Common myeloid progenitor, CD34-positive (primary cell): Measurements from ENCODE around the gene LIG1. TPM values are rescaled to one million over a fixed set of nuclear protein-coding genes. Genes with fewer than 3 reads are reported as not detected.

Experiments
- CTCF ChIA-PET: fragments of 350-600 bp; sonication (Branson Sonifier 250); formaldehyde crosslinking; loops from one replicate; lab custom pipeline; 2021; ENCODE audit warnings: antibody characterized with exemption; lab: Charles Lee
- POLR2A ChIA-PET: fragments of 350-600 bp; sonication (Branson Sonifier 250); formaldehyde crosslinking; loops from one replicate; lab custom pipeline; 2021; ENCODE audit warnings: antibody characterized with exemption; lab: Charles Lee
- DNase-seq, 3 donors: peaks; one replicate each; pipeline versions ENCODE4 v3.0.0 to v3.0.0-alpha.2; 2013
- H3K27ac ChIP-seq, 2 experiments: 1 replicate in 1 of 2; 2 replicates in 1 of 2; pipeline ENCODE4 v1.7.0; 2013; ENCODE audit warnings: inconsistent platforms in 2 of 2, low read length in 2 of 2, mild to moderate bottlenecking in 2 of 2, low read depth in 1 of 2, moderate library complexity in 1 of 2; ENCODE audit not compliant: severe bottlenecking in 2 of 2, insufficient read depth in 1 of 2, poor library complexity in 1 of 2
- H3K27me3 ChIP-seq, 5 experiments: replicated peaks in 2 of 5; 1 replicate in 3 of 5; 2 replicates in 2 of 5; pipeline versions ENCODE4 v1.6.1 to v1.7.0; 2013; ENCODE audit warnings: low read length in 4 of 5, mild to moderate bottlenecking in 2 of 5, moderate library complexity in 2 of 5, inconsistent platforms in 1 of 5; ENCODE audit not compliant: insufficient read depth in 5 of 5, control insufficient read depth in 4 of 5
- H3K36me3 ChIP-seq, 4 experiments: 1 replicate in 2 of 4; 2 replicates in 2 of 4; pipeline versions ENCODE4 v1.6.1 to v1.7.0; 2013; ENCODE audit warnings: low read length in 3 of 4, control low read depth in 1 of 4, mild to moderate bottlenecking in 1 of 4; ENCODE audit not compliant: control insufficient read depth in 4 of 4, insufficient read depth in 4 of 4
- H3K4me1 ChIP-seq, 4 experiments: 1 replicate in 3 of 4; 2 replicates in 1 of 4; pipeline versions ENCODE4 v1.6.1 to v1.7.1; 2013; ENCODE audit warnings: low read length in 3 of 4, mild to moderate bottlenecking in 3 of 4, control low read depth in 1 of 4, inconsistent platforms in 1 of 4, moderate library complexity in 1 of 4; ENCODE audit not compliant: control insufficient read depth in 4 of 4, insufficient read depth in 4 of 4; ENCODE audit errors: control extremely low read depth in 1 of 4
- H3K4me3 ChIP-seq, 7 experiments: 1 replicate in 4 of 7; 2 replicates in 3 of 7; pipeline versions ENCODE4 v1.5.1 to v1.7.0; 2013; ENCODE audit warnings: mild to moderate bottlenecking in 7 of 7, low read length in 6 of 7, moderate library complexity in 6 of 7, inconsistent platforms in 2 of 7, low read depth in 2 of 7, control low read depth in 1 of 7; ENCODE audit not compliant: insufficient read depth in 4 of 7, control insufficient read depth in 1 of 7; ENCODE audit errors: extremely low read depth in 1 of 7
- H3K9me3 ChIP-seq, 5 experiments: 1 replicate in 4 of 5; 2 replicates in 1 of 5; pipeline versions ENCODE4 v1.6.1 to v1.7.1; 2013; ENCODE audit warnings: low read length in 4 of 5, mild to moderate bottlenecking in 2 of 5, inconsistent platforms in 1 of 5, low read depth in 1 of 5, moderate library complexity in 1 of 5; ENCODE audit not compliant: control insufficient read depth in 4 of 5, insufficient read depth in 2 of 5; ENCODE audit errors: control extremely low read depth in 1 of 5
- whole genome bisulfite sequencing: methylation state at CpG from one replicate; pipeline ENCODE4 v1.1.5; 2013; ENCODE audit not compliant: insufficient coverage; 5-methylcytosine and 5-hydroxymethylcytosine counted together
- polyA plus RNA-seq: library from polyadenylated mRNA; unstranded; fragments of 120-200 nt; gene quantifications from one replicate; pipeline ENCODE4 v1.2.1, GENCODE V29; 2013

The LIG1 gene
- 32.7 TPM for polyA plus RNA-seq

GRCh38 chr19:48169939-48170803 is at the start of gene LIG1, which contains the start of gene ZSWIM9:
LIG1 (minus strand) TSS chr19:48170344; CDS start chr19:48165566, 4,778 bp downstream.
ZSWIM9 (plus strand) TSS chr19:48170680; CDS start chr19:48171803, 1,123 bp downstream.
- no peaks in the 10 kb centered on the region for H3K27me3 ChIP-seq
- under 1% methylated on average over 75 of the region's 82 CpGs for WGBS
- peak within 1 kb of the TSS; percentile 72 to 84 for H3K27ac ChIP-seq
- H3K36me3 ChIP-seq, result peaks cover 4 to 28% (median 18%) of the 10 kb centered on the region in 4 experiments
- DNase-seq, result peak; percentile 90 to 95 (median 95)
- H3K9me3 ChIP-seq, result no peaks in the 10 kb centered on the region
- H3K4me3 ChIP-seq, result peak within 1 kb of the TSS; percentile 79 to 98 (median 86)
- H3K4me1 ChIP-seq, result peaks cover 8 to 20% (median 12%) of the 10 kb centered on the region in 4 experiments
- POLR2A ChIA-PET, result no interaction called here
- CTCF ChIA-PET, result interaction anchor here (2.0 kb wide), 1 partner anchor 34 kb away, joined by 8 read pairs; no protein-coding TSS in a partner anchor

- no peak overlapping the region for H3K4me3 ChIP-seq
- DNase-seq, result no peak
- H3K9me3 ChIP-seq, result no peaks in the 10 kb centered on the region
- H3K27ac ChIP-seq, result no peak overlapping the region
- POLR2A ChIA-PET, result no interaction called here
- 90% methylated on average over 5 of the region's 6 CpGs for WGBS
- H3K36me3 ChIP-seq, result peaks cover 26 to 84% (median 46%) of the 10 kb centered on the region in 4 experiments
- CTCF ChIA-PET, result interaction anchor here (1.4 to 1.6 kb wide), 2 partner anchors 15 to 42 kb away, joined by 3 to 5 read pairs; no protein-coding TSS in a partner anchor
- no peaks in the 10 kb centered on the region for H3K27me3 ChIP-seq
- no peaks in the 10 kb centered on the region for H3K4me1 ChIP-seq
These were observed 48.9 kb upstream of the LIG1 start for GRCh38 chr19:48218997-48219396.

- no peaks in the 10 kb centered on the region for H3K4me1 ChIP-seq
- ChIA-PET CTCF (interaction anchor here (0.5 kb wide), 1 partner anchor 77 kb away, joined by 4 read pairs; no protein-coding TSS in a partner anchor), POLR2A (interaction anchor here (0.7 kb wide), 1 partner anchor 36 kb away, joined by 3 read pairs; no protein-coding TSS in a partner anchor)
- H3K9me3 ChIP-seq, result no peaks in the 10 kb centered on the region
- no peak for DNase-seq
- 89% methylated on average over 13 of the region's 14 CpGs for WGBS
- H3K27me3 ChIP-seq, result no peaks in the 10 kb centered on the region
- no peak overlapping the region for H3K4me3 ChIP-seq
- H3K36me3 ChIP-seq, result peaks cover 29 to 86% (median 53%) of the 10 kb centered on the region in 4 experiments
- H3K27ac ChIP-seq, result no peak overlapping the region
These were observed 46.8 kb upstream of the LIG1 start for GRCh38 chr19:48216933-48217332.

GRCh38 chr19:48213959-48214358 is 43.8 kb upstream of the LIG1 start:
- ChIA-PET CTCF (interaction anchor here (1.4 kb wide), 1 partner anchor 9 kb away, joined by 6 read pairs; no protein-coding TSS in a partner anchor), POLR2A (no interaction called here)
- Histone ChIP-seq H3K27ac (no peak overlapping the region), H3K9me3 (no peaks in the 10 kb centered on the region), H3K4me1 (no peaks in the 10 kb centered on the region), H3K27me3 (no peaks in the 10 kb centered on the region), H3K4me3 (no peak overlapping the region), H3K36me3 (peaks cover 21 to 80% (median 49%) of the 10 kb centered on the region in 4 experiments)
- DNase-seq, result no peak
- 100% methylated on average over 3 of the region's 5 CpGs for WGBS

- ChIA-PET CTCF (no interaction called here), POLR2A (no interaction called here)
- Histone ChIP-seq H3K9me3 (no peaks in the 10 kb centered on the region), H3K4me3 (no peak overlapping the region), H3K27me3 (no peaks in the 10 kb centered on the region), H3K4me1 (peaks cover 0 to 7% (median under 1%) of the 10 kb centered on the region in 4 experiments), H3K27ac (peak overlapping the region in 1 of 2 experiments; percentile 19), H3K36me3 (peaks cover 15 to 45% (median 30%) of the 10 kb centered on the region in 4 experiments)
- no peak for DNase-seq
- no CpG with 5 or more reads among the region's 3 CpGs for WGBS
These were observed 39.9 kb upstream of the LIG1 start for GRCh38 chr19:48210005-48210404.

GRCh38 chr19:48206397-48207093 is 36.4 kb upstream of the LIG1 start:
- DNase-seq, result peak in 2 of 3 donors; percentile 31 to 44
- Histone ChIP-seq H3K27me3 (no peaks in the 10 kb centered on the region), H3K4me3 (no peak overlapping the region), H3K36me3 (peaks cover 2 to 20% (median 8%) of the 10 kb centered on the region in 4 experiments), H3K4me1 (peaks cover 13 to 30% (median 20%) of the 10 kb centered on the region in 4 experiments), H3K27ac (peak overlapping the region in 1 of 2 experiments; percentile 11), H3K9me3 (no peaks in the 10 kb centered on the region)
- 92% methylated on average over 4 of the region's 9 CpGs for WGBS
- CTCF ChIA-PET, result no interaction called here
- POLR2A ChIA-PET, result no interaction called here
